Keratinocyte (primary cell): ENCODE results near the gene ATP5F1B.
"Not testable (repeated sequence)": the region's sequence is repeated elsewhere in the genome, so short reads cannot be mapped to it uniquely, and the experiment has no call there.

Experiments used
- EZH2 ChIP-seq: IDR thresholded peaks from one replicate; pipeline ENCODE4 v1.6.1; 2012; ENCODE audit warnings: inconsistent platforms, mild to moderate bottlenecking, low read length, moderate library complexity
- TF ChIP-seq, protein P1 (sequence below), 3 experiments: IDR thresholded peaks in 1 of 3; conservative IDR thresholded peaks in 1 of 3; optimal IDR thresholded peaks in 1 of 3; 2 replicates in 2 of 3; 3 replicates in 1 of 3; pipeline versions ENCODE3 to v1.5.1; 2011; ENCODE audit warnings: low read length in 3 of 3, mild to moderate bottlenecking in 3 of 3, moderate library complexity in 2 of 3, control low read depth in 1 of 3, inconsistent platforms in 1 of 3; ENCODE audit not compliant: insufficient read depth in 2 of 3; ENCODE audit errors: extremely low read depth in 1 of 3

DNA sequence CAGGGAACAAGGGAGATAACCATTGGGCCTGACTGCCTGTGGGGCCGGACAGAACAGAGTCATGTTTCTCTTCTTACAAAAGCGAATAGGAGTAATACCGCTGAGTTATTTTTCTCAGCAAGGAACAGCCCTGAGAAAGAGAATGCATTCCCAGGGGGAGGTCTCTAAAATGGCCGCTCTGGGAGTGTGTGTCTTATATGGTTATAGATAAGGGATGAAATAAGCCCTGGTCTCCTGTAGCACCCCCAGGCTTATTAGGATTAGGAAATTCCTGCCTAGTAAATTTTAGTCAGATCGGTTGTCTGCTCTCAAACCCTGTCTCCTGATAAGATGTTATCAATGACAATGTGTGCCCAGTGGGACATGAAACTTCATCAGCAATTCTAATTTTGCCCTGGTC lies 8.0 kb upstream of the ATP5F1B start:
- TF ChIP-seq, protein P1, sequence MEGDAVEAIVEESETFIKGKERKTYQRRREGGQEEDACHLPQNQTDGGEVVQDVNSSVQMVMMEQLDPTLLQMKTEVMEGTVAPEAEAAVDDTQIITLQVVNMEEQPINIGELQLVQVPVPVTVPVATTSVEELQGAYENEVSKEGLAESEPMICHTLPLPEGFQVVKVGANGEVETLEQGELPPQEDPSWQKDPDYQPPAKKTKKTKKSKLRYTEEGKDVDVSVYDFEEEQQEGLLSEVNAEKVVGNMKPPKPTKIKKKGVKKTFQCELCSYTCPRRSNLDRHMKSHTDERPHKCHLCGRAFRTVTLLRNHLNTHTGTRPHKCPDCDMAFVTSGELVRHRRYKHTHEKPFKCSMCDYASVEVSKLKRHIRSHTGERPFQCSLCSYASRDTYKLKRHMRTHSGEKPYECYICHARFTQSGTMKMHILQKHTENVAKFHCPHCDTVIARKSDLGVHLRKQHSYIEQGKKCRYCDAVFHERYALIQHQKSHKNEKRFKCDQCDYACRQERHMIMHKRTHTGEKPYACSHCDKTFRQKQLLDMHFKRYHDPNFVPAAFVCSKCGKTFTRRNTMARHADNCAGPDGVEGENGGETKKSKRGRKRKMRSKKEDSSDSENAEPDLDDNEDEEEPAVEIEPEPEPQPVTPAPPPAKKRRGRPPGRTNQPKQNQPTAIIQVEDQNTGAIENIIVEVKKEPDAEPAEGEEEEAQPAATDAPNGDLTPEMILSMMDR (optimal IDR thresholded peaks at IDR 0.05 in 1 of 3, IDR thresholded peaks at IDR 0.05 in 1 of 3, conservative IDR thresholded peaks at IDR 0.05 in 1 of 3; ENCODE audit: extremely low read depth in 1 of 3, insufficient read depth in 2 of 3, low read length in 3 of 3) = not testable (repeated sequence)
- TF ChIP-seq EZH2 = not testable (repeated sequence)
